ES-I3 (cell line): ENCODE results near the gene FAM83G.

Experiments
- H3K36me3 ChIP-seq: 2 replicates; pipeline ENCODE4 v1.6.1; 2013; ENCODE audit warnings: mild to moderate bottlenecking, low read length, control low read depth, moderate library complexity; ENCODE audit not compliant: insufficient read depth
- H3K4me1 ChIP-seq: 2 replicates; pipeline ENCODE4 v1.6.1; 2013; ENCODE audit warnings: mild to moderate bottlenecking, control low read depth, low read length; ENCODE audit not compliant: insufficient read depth
- H3K9ac ChIP-seq: 2 replicates; pipeline ENCODE4 v1.6.1; 2013; ENCODE audit warnings: low read depth, mild to moderate bottlenecking, low read length, moderate library complexity
- H3K9me3 ChIP-seq: 2 replicates; pipeline ENCODE4 v1.6.1; 2013; ENCODE audit warnings: mild to moderate bottlenecking, low read length, moderate library complexity; ENCODE audit not compliant: control insufficient read depth, insufficient read depth

The FAM83G gene

DNA sequence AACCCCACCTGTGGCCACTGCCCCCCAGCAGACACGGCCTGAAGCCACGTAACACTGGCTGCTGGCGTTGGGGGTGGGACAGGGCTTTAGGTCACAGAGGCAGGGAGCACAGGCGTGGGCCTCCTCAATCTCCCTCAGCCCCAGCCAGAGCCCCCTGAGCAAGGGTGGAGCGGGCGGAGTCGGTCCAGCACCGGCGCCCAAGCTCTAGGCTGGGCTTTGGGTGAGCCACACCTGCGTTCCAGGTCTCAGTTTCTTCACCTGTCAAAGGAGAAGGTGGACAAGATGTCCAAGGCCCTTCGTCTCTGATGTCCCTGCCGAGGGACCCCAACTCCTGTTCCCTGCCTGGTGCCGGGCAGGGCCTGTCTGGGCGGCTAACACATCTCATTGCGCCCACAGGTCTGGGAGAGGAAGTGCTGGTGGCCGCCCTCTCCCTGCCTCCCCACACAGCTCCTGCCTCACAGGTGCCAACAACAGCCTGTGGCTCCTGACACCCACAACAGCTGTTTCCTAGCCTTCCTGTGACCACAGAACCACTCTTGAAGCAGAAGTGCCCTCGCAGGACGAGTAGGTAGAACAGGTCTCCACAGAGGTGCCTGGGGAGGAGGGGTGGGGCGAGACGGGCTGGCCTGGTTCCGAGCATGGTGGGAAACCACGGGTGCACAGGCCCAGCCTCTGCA lies 12.0 kb downstream of the FAM83G start:
- no peak overlapping the region for H3K9ac ChIP-seq
- peaks cover 7% of the 10 kb centered on the region; the same call in 1 of the 2 replicates for H3K9me3 ChIP-seq
- H3K36me3 ChIP-seq: peaks cover 5% of the 10 kb centered on the region
- no peaks in the 10 kb centered on the region for H3K4me1 ChIP-seq

DNA sequence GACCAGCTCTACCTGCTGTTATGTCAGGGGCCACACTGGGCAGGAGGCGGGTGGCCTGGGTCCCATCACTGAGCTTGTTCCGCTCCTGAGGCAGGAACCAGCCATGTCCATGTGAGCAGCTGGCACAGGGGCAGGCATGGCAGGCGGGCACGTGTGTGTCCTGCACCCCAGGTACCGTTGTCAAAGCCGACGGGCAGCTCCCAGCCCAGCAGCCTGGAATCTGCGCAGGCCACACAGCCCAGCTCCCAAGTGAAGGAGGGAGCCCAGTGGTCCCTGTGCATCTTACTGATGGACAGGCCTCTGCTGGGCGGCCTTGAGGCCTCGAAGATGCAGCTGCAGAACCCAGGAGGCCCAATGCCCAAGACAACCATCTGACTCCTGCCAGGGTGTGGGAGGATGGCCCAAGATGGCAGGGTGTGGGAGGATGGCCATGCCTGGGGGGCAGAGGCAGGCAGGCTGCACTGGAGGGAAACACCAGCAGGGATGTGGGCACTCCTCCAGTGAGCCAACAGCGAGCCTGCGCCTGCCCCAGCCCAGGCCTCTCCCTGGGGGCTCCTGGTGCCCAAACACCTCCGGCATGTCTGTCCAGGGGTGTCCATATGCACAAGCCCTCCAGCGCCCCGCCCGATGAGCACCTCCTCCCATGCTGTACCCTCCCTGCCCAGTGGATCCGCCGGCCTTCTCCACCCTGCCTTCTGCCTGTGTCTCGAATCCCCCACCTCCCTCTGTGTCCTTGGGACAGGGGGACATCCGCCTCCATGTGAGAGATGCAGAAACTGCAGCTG lies 12.8 kb downstream of the FAM83G start:
- H3K36me3 ChIP-seq: peaks cover 5% of the 10 kb centered on the region
- H3K9me3 ChIP-seq: peaks cover 7% of the 10 kb centered on the region; the same call in 1 of the 2 replicates
- no peak overlapping the region for H3K9ac ChIP-seq
- no peaks in the 10 kb centered on the region for H3K4me1 ChIP-seq

DNA sequence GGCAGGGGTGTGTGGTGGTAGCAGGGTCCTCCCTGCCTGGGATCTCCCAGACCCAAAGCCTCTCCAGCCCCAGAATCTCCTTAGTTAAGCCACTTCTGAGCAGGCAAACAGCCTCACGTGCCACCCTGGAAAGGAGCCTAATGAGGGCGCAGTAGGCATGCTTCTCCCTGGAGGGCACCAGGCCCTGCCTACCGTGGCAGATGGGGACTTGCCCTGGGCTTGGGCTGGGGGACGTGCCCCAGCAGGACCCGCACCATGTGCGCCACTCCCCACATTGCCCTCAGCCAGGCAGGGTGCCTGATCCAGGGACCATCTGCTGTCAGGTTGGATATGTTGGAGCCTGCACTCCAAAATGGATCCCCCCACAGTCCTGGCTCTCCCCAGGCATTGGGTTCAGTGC lies 14.2 kb downstream of the FAM83G start:
- Histone ChIP-seq H3K4me1 (no peaks in the 10 kb centered on the region), H3K36me3 (no peaks in the 10 kb centered on the region), H3K9me3 (no peaks in the 10 kb centered on the region), H3K9ac (no peak overlapping the region)

DNA sequence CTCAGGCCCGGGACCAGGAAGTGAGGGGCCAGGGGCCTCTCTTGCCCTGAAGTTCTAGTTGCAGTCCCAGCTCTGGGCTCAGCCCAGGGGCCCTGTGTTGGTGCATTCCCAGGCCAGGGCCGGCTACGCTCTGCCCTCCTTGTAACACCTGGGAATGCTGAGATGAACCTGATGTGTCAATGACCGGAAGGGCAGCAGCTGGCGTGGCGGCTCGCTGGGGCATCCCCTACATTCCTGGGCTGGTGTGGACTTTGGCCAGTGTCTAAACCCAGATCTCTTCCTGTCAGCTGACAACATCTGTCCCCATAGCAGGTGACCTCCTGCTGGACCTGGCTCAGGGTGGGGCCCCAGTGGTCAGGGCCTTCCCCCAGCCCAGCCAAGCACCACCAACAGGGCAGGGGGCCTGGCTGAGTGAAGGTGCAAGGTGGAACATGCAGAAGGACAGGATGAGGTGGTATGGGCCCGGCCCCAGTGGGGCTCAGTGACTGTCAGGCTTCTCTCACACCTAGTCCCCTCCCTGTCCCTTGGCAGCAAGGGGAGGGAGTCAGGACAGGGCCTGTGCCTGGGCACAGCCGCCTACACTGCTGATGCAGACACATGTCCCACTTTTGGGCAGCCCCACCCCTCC lies 15.9 kb downstream of the FAM83G start:
- peaks cover 5% of the 10 kb centered on the region; the same call in 1 of the 2 replicates for H3K36me3 ChIP-seq
- no peaks in the 10 kb centered on the region for H3K9me3 ChIP-seq
- H3K4me1 ChIP-seq: no peaks in the 10 kb centered on the region
- no peak overlapping the region for H3K9ac ChIP-seq

DNA sequence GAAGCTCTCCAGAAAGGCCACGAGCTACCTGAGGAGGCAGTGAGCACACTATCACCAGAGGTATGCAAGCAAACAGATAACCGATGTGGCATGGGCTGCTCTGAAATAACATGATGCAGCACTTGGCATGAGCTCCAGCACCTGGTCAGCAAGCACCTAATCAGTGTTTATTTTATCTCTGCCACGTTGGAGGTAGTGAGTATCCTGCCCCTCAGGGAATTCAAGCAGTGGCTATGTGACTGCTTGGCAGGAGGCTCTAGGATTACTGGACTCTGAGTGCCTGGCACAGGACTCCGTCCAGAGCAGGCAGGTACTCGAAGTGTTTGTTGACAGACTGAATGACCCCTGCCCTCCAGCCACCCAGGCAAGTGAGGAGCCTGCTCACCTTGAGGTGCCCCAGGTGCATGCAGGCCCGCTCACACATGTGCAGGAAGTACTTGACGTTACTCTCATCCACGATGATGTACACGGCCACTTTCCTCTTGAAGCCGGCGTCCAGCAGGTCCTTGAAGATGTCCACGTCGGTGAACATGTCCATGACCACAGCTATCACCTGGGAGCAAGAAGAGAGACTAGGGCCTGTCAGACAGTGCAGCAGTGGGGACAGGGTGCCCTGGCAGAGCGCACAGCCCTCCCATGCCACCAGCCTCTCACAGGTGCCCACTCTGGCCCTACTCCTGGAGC lies 16.6 kb downstream of the FAM83G start:
- H3K4me1 ChIP-seq: no peaks in the 10 kb centered on the region; the same call in 1 of the 2 replicates
- peaks cover 5% of the 10 kb centered on the region; the same call in 1 of the 2 replicates for H3K36me3 ChIP-seq
- H3K9me3 ChIP-seq: no peaks in the 10 kb centered on the region
- no peak overlapping the region for H3K9ac ChIP-seq

DNA sequence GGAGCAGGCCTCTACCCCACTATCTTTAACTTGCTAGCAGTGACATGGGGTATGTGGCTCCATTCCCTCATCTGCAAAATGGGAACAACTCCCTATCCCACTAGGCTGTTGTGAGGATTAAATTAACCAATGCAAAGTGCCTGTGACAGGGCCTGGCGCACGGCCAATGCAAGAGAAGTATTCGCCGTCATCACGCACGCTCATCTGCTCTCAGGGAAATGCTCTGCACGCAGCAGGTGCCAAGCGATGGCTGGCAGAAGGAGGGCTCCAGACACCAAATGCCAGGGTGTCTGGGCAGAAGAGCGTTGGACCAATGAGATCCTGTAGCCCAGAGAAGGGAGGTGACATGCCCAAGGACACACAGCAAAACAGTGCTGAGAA lies 17.3 kb downstream of the FAM83G start:
- H3K36me3 ChIP-seq: peaks cover 5% of the 10 kb centered on the region; the same call in 1 of the 2 replicates
- H3K9ac ChIP-seq: no peak overlapping the region
- H3K4me1 ChIP-seq: peaks cover 6% of the 10 kb centered on the region; the same call in 1 of the 2 replicates
- H3K9me3 ChIP-seq: no peaks in the 10 kb centered on the region

DNA sequence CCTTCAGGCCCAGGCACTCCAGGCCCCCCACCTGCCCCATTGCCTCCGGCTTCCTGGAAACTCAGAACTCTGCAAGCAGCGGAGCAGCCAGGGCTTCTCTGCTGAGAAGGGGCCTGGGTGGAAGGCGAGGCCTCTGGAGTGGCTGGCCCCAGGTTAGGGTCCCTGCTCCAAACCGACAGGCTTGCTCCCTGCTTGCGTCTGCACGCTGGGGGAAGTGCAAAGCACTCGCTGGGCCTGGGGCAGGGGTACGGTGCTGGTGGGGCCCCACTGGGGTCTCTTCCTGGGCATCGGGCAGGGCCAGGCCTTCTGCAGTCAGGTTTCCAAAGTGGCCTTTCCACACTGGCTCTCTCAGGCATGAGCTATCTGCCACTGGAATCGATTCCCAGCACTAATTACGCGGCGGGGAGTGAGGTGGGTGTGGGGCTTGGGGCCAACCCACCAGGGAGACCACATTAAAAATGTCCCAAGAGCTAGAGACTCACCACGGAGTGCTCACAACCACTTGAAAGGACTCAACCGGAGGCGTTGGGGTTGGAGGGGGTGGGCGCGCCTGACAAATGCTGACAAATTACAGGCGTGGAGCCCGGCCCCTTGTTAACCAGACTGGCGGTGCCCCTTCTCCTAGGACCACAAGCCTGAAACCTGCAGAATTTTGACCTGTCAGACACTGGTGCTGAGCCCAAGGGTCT lies 17.9 kb downstream of the FAM83G start:
- H3K4me1 ChIP-seq: peaks cover 12% of the 10 kb centered on the region; the same call in 1 of the 2 replicates
- H3K36me3 ChIP-seq: peaks cover 5% of the 10 kb centered on the region; the same call in 1 of the 2 replicates
- H3K9ac ChIP-seq: no peak overlapping the region
- H3K9me3 ChIP-seq: no peaks in the 10 kb centered on the region

DNA sequence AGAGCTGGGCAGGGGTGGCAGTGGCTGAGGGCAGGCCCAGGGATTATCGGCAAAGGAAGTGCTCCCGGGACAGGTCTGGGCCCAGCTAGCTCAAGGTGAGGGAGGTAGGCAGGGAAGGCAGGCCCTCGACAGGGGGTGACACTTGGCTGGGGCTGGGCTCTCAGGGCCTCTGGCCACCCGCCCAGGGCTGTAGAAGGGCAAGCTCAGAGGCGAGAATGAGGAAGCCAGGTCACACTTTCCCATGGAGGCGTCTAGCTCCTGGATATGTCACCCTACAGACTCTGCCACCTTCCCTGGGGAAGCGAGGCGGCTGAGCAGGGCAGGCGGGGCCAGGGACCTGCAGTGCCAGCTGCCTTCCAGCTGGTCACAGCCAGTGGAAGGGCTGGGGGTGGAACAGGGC lies 19.1 kb downstream of the FAM83G start:
- no peak overlapping the region for H3K9ac ChIP-seq
- no peaks in the 10 kb centered on the region for H3K9me3 ChIP-seq
- H3K36me3 ChIP-seq: peaks cover 5% of the 10 kb centered on the region; the same call in 1 of the 2 replicates
- H3K4me1 ChIP-seq: peaks cover 15% of the 10 kb centered on the region; the same call in 1 of the 2 replicates

DNA sequence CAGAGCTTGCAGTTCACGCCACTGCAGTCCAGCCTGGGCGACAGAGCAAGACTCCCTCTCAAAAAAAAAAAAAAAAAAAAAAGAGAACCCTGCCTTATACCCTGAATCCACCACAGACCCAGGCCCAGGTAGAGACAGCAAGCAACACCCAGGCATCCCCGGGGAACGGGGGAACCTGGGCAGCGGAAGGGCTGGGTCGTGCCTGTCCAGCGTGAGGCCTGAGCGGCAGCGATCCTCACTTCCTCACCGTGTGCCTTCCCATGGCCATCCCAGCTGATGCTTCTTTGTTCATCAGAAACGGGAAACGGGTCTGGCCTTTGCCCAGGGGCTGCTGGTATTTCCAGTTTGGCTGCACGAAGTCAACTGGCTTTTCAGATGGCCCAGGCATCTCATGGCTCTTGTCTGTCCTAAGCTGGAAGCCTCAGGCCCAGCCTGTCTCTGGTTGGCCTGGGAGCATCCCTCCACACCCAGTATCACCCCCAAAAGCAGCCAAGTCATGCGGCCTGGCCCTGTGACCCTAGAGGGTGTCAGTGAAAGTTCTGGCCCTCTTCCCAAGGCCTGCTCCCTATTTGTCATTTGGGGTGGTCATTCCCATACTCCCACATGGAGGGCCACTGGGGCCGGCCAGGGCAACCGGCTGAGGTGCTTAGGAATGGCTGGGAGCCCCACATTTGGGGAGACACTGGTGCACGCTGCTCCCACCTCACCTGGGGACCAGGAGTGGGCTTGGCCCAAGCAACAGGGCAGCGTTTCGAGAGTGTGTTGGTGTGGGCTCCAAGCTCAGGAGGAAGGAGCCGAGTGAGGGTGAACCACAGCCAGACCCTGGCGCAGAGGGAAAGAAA lies 20.1 kb downstream of the FAM83G start:
- Histone ChIP-seq H3K4me1 (peaks cover 15% of the 10 kb centered on the region; the same call in 1 of the 2 replicates), H3K9ac (no peak overlapping the region), H3K36me3 (peaks cover 5% of the 10 kb centered on the region; the same call in 1 of the 2 replicates), H3K9me3 (no peaks in the 10 kb centered on the region)

DNA sequence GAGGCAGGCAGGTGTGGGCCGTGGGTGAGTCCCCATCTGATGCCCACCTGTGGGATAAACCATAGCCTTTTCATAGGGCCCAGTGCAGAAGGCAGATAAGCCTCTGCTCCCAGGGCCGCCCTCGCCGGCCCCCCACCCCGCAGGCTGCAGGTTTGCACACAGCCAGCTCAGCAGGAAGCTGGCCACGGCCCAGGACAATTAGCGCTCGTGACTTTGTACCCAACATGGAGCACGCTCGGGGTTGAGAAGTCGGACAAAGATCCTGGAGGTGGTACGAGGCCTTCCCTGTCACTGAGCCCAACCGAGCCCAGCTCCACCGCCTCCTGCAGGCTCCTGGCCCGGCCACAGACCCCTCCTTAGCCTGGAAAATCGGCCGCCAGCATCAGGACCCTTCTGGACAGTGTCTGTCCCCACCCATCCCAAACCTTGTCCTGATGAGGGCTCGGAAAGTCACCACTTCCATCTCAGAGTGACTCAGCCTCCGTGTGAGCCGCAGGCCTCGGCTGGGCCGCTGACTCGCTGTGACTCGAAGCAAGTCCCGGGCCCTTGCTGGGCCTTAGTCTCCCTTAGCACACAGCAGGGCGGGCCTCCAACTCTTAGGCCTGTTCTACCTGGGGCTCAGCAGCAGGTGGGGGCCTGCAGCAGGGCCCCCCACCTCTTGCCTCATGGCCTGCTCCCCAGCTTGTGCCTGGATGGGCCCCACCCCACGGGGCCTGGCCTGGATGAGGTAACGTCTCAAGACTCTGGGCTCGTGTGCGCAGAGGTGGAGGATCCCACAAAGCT lies 22.7 kb downstream of the FAM83G start:
- no peaks in the 10 kb centered on the region for H3K9me3 ChIP-seq
- H3K4me1 ChIP-seq: peaks cover 15% of the 10 kb centered on the region; the same call in 1 of the 2 replicates
- no peak overlapping the region for H3K9ac ChIP-seq
- peaks cover 8% of the 10 kb centered on the region; the same call in 1 of the 2 replicates for H3K36me3 ChIP-seq

DNA sequence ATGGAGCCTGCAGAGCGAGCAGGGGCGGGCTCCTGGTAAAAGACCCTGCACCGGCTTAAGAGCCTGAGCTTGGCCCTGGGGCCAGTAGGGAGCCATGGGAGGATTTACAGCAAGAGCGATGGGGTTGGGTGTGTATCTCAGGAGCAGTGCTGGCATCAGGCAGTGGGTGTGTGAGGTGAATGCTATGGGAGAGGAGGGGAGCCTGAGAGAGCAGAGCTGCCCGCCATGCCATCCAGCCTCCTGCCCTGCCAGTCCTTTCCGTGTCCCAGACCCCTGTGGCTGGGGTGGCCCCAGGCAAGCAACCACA lies 23.3 kb downstream of the FAM83G start:
- no peak overlapping the region for H3K9ac ChIP-seq
- H3K36me3 ChIP-seq: peaks cover 8% of the 10 kb centered on the region; the same call in 1 of the 2 replicates
- H3K9me3 ChIP-seq: no peaks in the 10 kb centered on the region
- peaks cover 15% of the 10 kb centered on the region; the same call in 1 of the 2 replicates for H3K4me1 ChIP-seq

DNA sequence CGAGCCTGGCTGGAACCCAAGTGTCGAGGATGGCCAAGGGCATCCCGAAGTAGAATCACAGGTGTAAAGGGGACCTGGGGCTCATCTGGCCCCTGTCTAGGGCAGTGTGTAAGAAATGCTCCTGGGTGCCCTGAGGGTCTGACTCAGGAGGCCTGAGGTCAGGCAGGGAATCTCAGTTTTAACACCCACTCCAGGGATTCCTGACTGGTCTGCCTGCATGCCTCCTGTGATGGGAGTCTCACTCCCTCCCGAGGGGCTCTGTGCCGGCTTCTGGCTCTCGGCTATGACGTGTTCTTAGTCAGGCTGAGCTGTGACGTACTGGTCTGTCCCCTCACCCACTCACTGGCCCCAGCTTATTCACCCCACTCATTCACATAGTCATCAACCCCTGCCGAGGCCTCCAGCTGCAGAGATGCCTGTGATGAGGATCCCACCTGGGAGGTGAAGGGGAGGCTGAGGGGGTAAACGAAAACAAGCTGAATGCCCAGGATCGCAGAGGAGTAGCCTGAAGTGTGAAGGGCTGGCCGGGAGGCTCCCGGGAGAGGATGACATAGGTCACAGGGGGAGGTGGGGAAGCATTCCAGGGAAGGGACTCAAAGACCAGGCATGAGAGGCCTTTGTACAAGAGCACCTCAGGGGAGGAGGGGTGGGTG lies 23.8 kb downstream of the FAM83G start:
- peaks cover 15% of the 10 kb centered on the region; the same call in 1 of the 2 replicates for H3K4me1 ChIP-seq
- H3K9me3 ChIP-seq: no peaks in the 10 kb centered on the region
- peaks cover 8% of the 10 kb centered on the region; the same call in 1 of the 2 replicates for H3K36me3 ChIP-seq
- H3K9ac ChIP-seq: no peak overlapping the region
